Loucy (cell line): ENCODE results near the gene APCS.

Experiments
- H2AFZ ChIP-seq: fragments of 200-600 bp; sonication (generic); 2 replicates; pipeline ENCODE4 v1.6.0; 2016; ENCODE audit warnings: antibody characterized with exemption, mild to moderate bottlenecking, low read length, moderate library complexity
- H3F3A ChIP-seq: fragments of 200-600 bp; 2 replicates; pipeline ENCODE4 v1.6.0; 2016; ENCODE audit warnings: antibody characterized with exemption, low read depth, mild to moderate bottlenecking
- H3K27me3 ChIP-seq: fragments of 200-600 bp; sonication (generic); 2 replicates; pipeline ENCODE4 v1.6.1; 2014; ENCODE audit warnings: low read length, mild to moderate bottlenecking; ENCODE audit not compliant: insufficient read depth, poor library complexity, severe bottlenecking
- H3K36me3 ChIP-seq: fragments of 200-600 bp; sonication (generic); 2 replicates; pipeline ENCODE4 v1.6.1; 2016; ENCODE audit warnings: low read length; ENCODE audit not compliant: insufficient read depth
- H3K4me1 ChIP-seq: fragments of 200-600 bp; sonication (generic); 2 replicates; pipeline ENCODE4 v1.5.1; 2014; ENCODE audit warnings: low read length, mild to moderate bottlenecking; ENCODE audit not compliant: insufficient read depth, poor library complexity, severe bottlenecking
- H3K4me2 ChIP-seq: fragments of 200-600 bp; sonication (generic); 2 replicates; pipeline ENCODE4 v1.6.0; 2014; ENCODE audit warnings: antibody characterized with exemption, low read length, low read depth, mild to moderate bottlenecking; ENCODE audit not compliant: poor library complexity, severe bottlenecking
- H3K4me3 ChIP-seq: fragments of 200-600 bp; sonication (generic); 2 replicates; pipeline ENCODE4 v1.5.1; 2014; ENCODE audit warnings: low read length, mild to moderate bottlenecking, mixed read lengths; ENCODE audit not compliant: poor library complexity, severe bottlenecking
- H3K79me2 ChIP-seq: fragments of 200-600 bp; sonication (generic); 2 replicates; pipeline ENCODE4 v1.6.1; 2014; ENCODE audit warnings: low read length; ENCODE audit not compliant: insufficient read depth
- H3K9ac ChIP-seq: fragments of 200-600 bp; sonication (generic); 2 replicates; pipeline ENCODE4 v1.6.0; 2014; ENCODE audit warnings: mild to moderate bottlenecking, low read depth, low read length, moderate library complexity; ENCODE audit not compliant: poor library complexity, severe bottlenecking
- H3K9me2 ChIP-seq: fragments of 200-600 bp; sonication (generic); replicated peaks from 2 replicates; pipeline ENCODE4 v1.6.1; 2016; ENCODE audit warnings: low read depth, low read length, mixed read lengths
- H3K9me3 ChIP-seq: fragments of 200-600 bp; sonication (generic); 2 replicates; pipeline ENCODE4 v1.6.1; 2014; ENCODE audit warnings: mild to moderate bottlenecking, antibody characterized with exemption, low read length, low read depth; ENCODE audit not compliant: insufficient read depth
- H4K20me1 ChIP-seq: fragments of 200-600 bp; sonication (generic); 2 replicates; pipeline ENCODE4 v1.6.0; 2014; ENCODE audit warnings: antibody characterized with exemption, low read length, mild to moderate bottlenecking; ENCODE audit not compliant: insufficient read depth, poor library complexity, severe bottlenecking
- CTCF ChIP-seq: fragments of 200-600 bp; sonication (generic); conservative IDR thresholded peaks from 2 replicates; pipeline ENCODE4 v1.5.1; 2014; ENCODE audit warnings: mild to moderate bottlenecking, antibody characterized with exemption, low read length
- EZH2phosphoT487 ChIP-seq: fragments of 200-600 bp; IDR thresholded peaks from 2 replicates; pipeline ENCODE4 v1.6.1; 2018; ENCODE audit warnings: antibody characterized with exemption, mild to moderate bottlenecking, moderate library complexity, borderline replicate concordance

The APCS gene

GRCh38 chr1:159554696-159555095 lies 32.9 kb upstream of the APCS start:
- Histone ChIP-seq H3K79me2 (no peaks in the 10 kb centered on the region), H3K36me3 (no peaks in the 10 kb centered on the region), H3K9ac (no peak overlapping the region), H4K20me1 (no peaks in the 10 kb centered on the region), H3K4me3 (no peak overlapping the region), H3K27me3 (no peaks in the 10 kb centered on the region), H3K9me3 (no peaks in the 10 kb centered on the region), H3K4me1 (no peaks in the 10 kb centered on the region), H3F3A (no peaks in the 10 kb centered on the region), H2AFZ (no peak overlapping the region), H3K9me2 (no peaks in the 10 kb centered on the region; the same call in 1 of the 2 replicates), H3K4me2 (no peak overlapping the region)
- no peak for TF ChIP-seq CTCF
- no peak for TF ChIP-seq EZH2phosphoT487

GRCh38 chr1:159556931-159557369 lies 30.7 kb upstream of the APCS start:
- H3K27me3 ChIP-seq = no peaks in the 10 kb centered on the region
- H2AFZ ChIP-seq = no peak overlapping the region
- H4K20me1 ChIP-seq = no peaks in the 10 kb centered on the region
- H3K4me2 ChIP-seq = no peak overlapping the region
- H3K9me2 ChIP-seq = no peaks in the 10 kb centered on the region; the same call in 1 of the 2 replicates
- no peak overlapping the region for H3K4me3 ChIP-seq
- H3K36me3 ChIP-seq = no peaks in the 10 kb centered on the region
- H3F3A ChIP-seq = no peaks in the 10 kb centered on the region
- no peaks in the 10 kb centered on the region for H3K79me2 ChIP-seq
- no peaks in the 10 kb centered on the region for H3K4me1 ChIP-seq
- no peak for TF ChIP-seq CTCF
- no peak for TF ChIP-seq EZH2phosphoT487
- no peak overlapping the region for H3K9ac ChIP-seq
- H3K9me3 ChIP-seq = no peaks in the 10 kb centered on the region

- Histone ChIP-seq H3K4me1 (no peaks in the 10 kb centered on the region), H4K20me1 (no peaks in the 10 kb centered on the region), H3K4me2 (no peak overlapping the region), H3K9me3 (no peaks in the 10 kb centered on the region), H3K27me3 (no peaks in the 10 kb centered on the region), H3K9ac (no peak overlapping the region), H3K36me3 (no peaks in the 10 kb centered on the region), H2AFZ (no peak overlapping the region), H3K9me2 (no peaks in the 10 kb centered on the region), H3K79me2 (no peaks in the 10 kb centered on the region), H3F3A (no peaks in the 10 kb centered on the region), H3K4me3 (no peak overlapping the region)
- TF ChIP-seq CTCF (no peak), EZH2phosphoT487 (no peak)
Measured at GRCh38 chr1:159560599-159560998, 27.0 kb upstream of the APCS start.
